DMS53 treated with DMSO at 0.1 percent for 48 hours (cell line): Measurements from ENCODE around the gene HPF1.
A peak's percentile ranks its signal among the peaks of the same experiment; 100 is the strongest.
"Not testable (repeated sequence)": the region's sequence is repeated elsewhere in the genome, so short reads cannot be mapped to it uniquely, and the experiment has no call there.

Source experiments
- DNase-seq: peaks from one replicate; lab custom pipeline; 2025; ENCODE audit not compliant: unreplicated experiment; lab: John Stamatoyannopoulos, UW

HPF1 gene

GRCh38 chr4:169741569-169741968, 16.2 kb downstream of the HPF1 start:
- DNase-seq: no peak

- DNase-seq: not testable (repeated sequence)
Measured at GRCh38 chr4:169738604-169739003, 19.1 kb downstream of the HPF1 start.

- no peak for DNase-seq
Measured at GRCh38 chr4:169730564-169730963, 27.2 kb downstream of the HPF1 start.

DNA sequence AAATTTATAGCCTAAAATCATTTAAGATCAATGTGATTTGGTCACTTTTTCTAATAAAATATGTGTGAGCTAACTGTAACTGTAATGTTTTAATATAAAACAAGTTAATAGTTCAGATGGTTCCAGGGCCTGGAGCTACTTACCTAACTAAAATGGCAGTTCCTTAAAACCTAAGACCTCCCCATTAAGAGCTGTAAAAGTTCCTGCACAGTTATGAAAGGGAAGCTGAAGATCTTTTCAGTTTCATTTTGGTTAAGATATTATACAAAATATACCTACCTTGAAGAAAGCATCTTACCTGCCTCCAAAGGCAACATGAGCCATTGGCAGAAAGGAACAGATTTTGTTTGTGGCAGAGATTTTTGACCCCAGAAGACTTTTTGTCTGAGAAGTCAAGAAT, 30.1 kb downstream of the HPF1 start:
- no peak for DNase-seq

GRCh38 chr4:169724260-169724659, 33.5 kb downstream of the HPF1 start:
- no peak for DNase-seq

GRCh38 chr4:169723207-169723965, 34.4 kb downstream of the HPF1 start:
- peak; percentile 2 for DNase-seq

- no peak for DNase-seq
Measured at GRCh38 chr4:169720529-169720928, 37.2 kb downstream of the HPF1 start.

GRCh38 chr4:169716677-169717076, 41.1 kb downstream of the HPF1 start:
- DNase-seq: no peak

- DNase-seq: no peak
Measured at GRCh38 chr4:169715826-169716225, 41.9 kb downstream of the HPF1 start.

- DNase-seq: no peak
Measured at GRCh38 chr4:169707958-169708643, 49.6 kb downstream of the HPF1 start.

GRCh38 chr4:169698331-169698730, 59.4 kb downstream of the HPF1 start:
- no peak for DNase-seq

DNA sequence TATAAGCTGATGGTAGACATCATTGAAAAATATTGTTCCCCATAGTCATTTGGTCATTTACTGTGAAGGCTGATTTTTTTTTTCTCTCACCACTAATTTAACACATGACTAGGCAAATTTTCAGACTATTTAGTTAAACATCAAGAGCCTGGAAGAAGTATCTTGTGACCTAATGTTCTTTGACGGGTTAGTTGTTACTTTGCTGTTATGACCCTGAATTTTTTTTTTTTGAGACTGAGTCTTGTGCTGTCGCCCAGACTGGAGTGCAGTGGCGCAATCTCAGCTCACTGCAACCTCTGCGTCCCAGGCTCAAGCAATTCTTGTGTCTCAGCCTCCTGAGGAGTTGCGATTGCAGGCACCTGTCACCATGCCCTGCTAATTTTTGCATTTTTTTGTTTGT, 67.0 kb downstream of the HPF1 start:
- DNase-seq: no peak

GRCh38 chr4:169689681-169690080, 68.1 kb downstream of the HPF1 start:
- DNase-seq: no peak

GRCh38 chr4:169682372-169683047, 75.2 kb downstream of the HPF1 start:
- DNase-seq: no peak
